Measurements from ENCODE around the gene CFAP20DC.

DNA sequence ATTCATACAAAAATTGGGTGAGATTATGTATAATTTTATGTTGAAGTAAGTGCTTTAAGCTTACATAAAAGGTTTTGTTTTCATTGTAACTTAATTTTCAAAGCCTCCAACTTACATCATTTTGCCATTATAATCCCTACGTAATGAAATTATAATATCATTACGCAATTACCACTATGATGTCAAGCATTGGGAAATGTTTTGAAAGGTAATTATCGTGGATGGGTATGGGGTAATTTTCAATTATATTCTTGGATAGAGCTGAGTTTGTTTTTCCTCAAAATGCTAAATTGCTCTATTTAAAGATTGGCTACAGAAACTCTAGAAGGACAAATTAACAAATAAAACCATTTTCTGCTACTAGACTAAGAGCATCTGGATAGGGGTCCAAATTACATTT, 303.1 kb downstream of the CFAP20DC start:
- TF ChIP-seq BHLHE40 (IDR thresholded peaks at IDR 0.05; ENCODE audit: low read depth, low read length) (no peak), POLR2A (IDR thresholded peaks at IDR 0.05; ENCODE audit: low read depth, low read length) (no peak)
